Activated naive CD4-positive, alpha-beta T cell treated with anti-CD3 and anti-CD28 coated beads for 36 hours (primary cell): ENCODE results near the gene COPB1. TPM values are rescaled to one million over a fixed set of nuclear protein-coding genes. Genes with fewer than 3 reads are reported as not detected.

ENCODE experiments used
- CTCF ChIA-PET: fragments of 350-600 bp; sonication (Branson Sonifier 250); formaldehyde crosslinking; loops from one replicate; lab custom pipeline; 2021; ENCODE audit warnings: antibody characterized with exemption; lab: Charles Lee
- DNase-seq: peaks from one replicate; pipeline ENCODE4 v3.0.0-alpha.2; 2020
- H3K27ac Mint-ChIP-seq: one replicate; pipeline ENCODE4 v1.8.0; 2021; ENCODE audit warnings: mild to moderate bottlenecking, mixed read lengths
- H3K27me3 Mint-ChIP-seq: one replicate; pipeline ENCODE4 v1.8.0; 2021; ENCODE audit warnings: low read depth, mixed read lengths
- H3K36me3 Mint-ChIP-seq: one replicate; pipeline ENCODE4 v1.8.0; 2021; ENCODE audit warnings: low read depth, mixed read lengths
- H3K4me1 Mint-ChIP-seq: one replicate; pipeline ENCODE4 v1.8.0; 2021; ENCODE audit warnings: low read depth, mixed read lengths
- H3K4me3 Mint-ChIP-seq: one replicate; pipeline ENCODE4 v1.8.0; 2021; ENCODE audit warnings: mild to moderate bottlenecking, moderate library complexity, mixed read lengths
- H3K9me3 Mint-ChIP-seq: one replicate; pipeline ENCODE4 v1.8.0; 2021; ENCODE audit warnings: mixed read lengths
- intact Hi-C: fragments of 100-400 bp; cut with micrococcal nuclease; formaldehyde crosslinking; loops from one replicate; pipeline ENCODE4 v1.15.1; 2023
- total RNA-seq, 2 experiments: library from RNA; stranded (reverse); gene quantifications; one replicate each; pipeline ENCODE4 v1.2.3, GENCODE V29; 2021

COPB1 gene
- total RNA-seq, 2 experiments from 2014 or later = 111 to 112 TPM

DNA sequence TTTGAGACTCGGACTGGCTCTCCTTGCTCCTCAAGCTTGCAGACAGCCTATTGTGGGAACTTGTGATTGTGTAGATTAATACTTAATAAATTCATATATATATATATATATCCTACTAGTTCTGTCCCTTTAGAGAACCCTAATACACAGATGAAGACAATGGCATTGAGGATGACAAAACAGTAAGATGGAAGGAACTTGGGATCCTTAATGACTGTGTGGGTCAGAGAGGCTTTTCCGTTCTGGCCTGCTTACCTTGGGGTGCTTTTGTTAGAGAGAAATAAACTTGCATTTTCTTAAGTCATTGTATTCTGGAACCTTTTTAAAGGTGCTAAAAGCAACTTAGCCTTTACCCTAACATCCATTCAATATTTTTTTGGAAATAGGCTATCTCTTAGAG is 91.0 kb downstream of the COPB1 start:
- Mint-ChIP-seq H3K4me1 (peaks cover 5% of the 10 kb centered on the region), H3K27ac (no peak overlapping the region), H3K27me3 (no peaks in the 10 kb centered on the region), H3K4me3 (no peak overlapping the region), H3K36me3 (no peaks in the 10 kb centered on the region), H3K9me3 (no peaks in the 10 kb centered on the region)
- CTCF ChIA-PET = interaction anchor here (1.4 kb wide), 1 partner anchor 108 kb away, joined by 3 read pairs; no protein-coding TSS in a partner anchor
- intact Hi-C loops = no loop called here
- no peak for DNase-seq

Other genes with a start within 250 kb of the COPB1 start
- 10 to 100 TPM; 36.6 to 36.8 TPM for gene RRAS2, start 140.6 kb downstream of the COPB1 start, total RNA-seq
- gene PSMA1, start 20.6 kb upstream of the COPB1 start, total RNA-seq = 100 to 1,000 TPM; 367 to 375 TPM
- 10 to 100 TPM; 16.5 to 17.4 TPM for gene PDE3B, start 144.0 kb upstream of the COPB1 start, total RNA-seq